SK-N-MC (cell line): Measurements from ENCODE around the gene PTPN1.

ENCODE experiments used
- DNase-seq: peaks from one replicate; pipeline ENCODE4 v3.0.0-alpha.2; 2011; ENCODE audit warnings: low read depth, low spot score
- H3K27ac ChIP-seq: fragments of 200-600 bp; sonication (generic); 2 replicates; pipeline ENCODE4 v1.5.1; 2016; ENCODE audit warnings: mixed run types
- H3K36me3 ChIP-seq: fragments of 200-600 bp; sonication (generic); 2 replicates; pipeline ENCODE4 v1.6.1; 2017; ENCODE audit warnings: antibody characterized with exemption, low read length, mixed read lengths; ENCODE audit not compliant: insufficient read depth
- H3K4me3 ChIP-seq: fragments of 200-600 bp; sonication (generic); 2 replicates; pipeline ENCODE4 v1.5.1; 2016
- H3K9ac ChIP-seq: fragments of 200-600 bp; sonication (generic); 2 replicates; pipeline ENCODE4 v1.8.0; 2017; ENCODE audit warnings: mixed run types, mixed read lengths; ENCODE audit not compliant: insufficient read length
- H3K9me3 ChIP-seq: fragments of 200-600 bp; sonication (generic); 2 replicates; pipeline ENCODE4 v1.6.1; 2017; ENCODE audit warnings: low read depth, mild to moderate bottlenecking, antibody characterized with exemption, low read length, moderate library complexity, mixed read lengths
- EZH2 ChIP-seq: fragments of 200-600 bp; sonication (generic); IDR thresholded peaks from one replicate; pipeline ENCODE4 v1.6.1; 2017; ENCODE audit warnings: antibody characterized with exemption
- FOXP2 ChIP-seq: optimal IDR thresholded peaks from 2 replicates; pipeline ENCODE3; 2011; ENCODE audit warnings: mild to moderate bottlenecking, moderate library complexity; ENCODE audit not compliant: insufficient read depth; ENCODE audit errors: extremely low read length, control extremely low read depth
- POLR2AphosphoS5 ChIP-seq: IDR thresholded peaks from 2 replicates; pipeline ENCODE4 v1.6.1; 2012; ENCODE audit warnings: mild to moderate bottlenecking, low read depth, low read length, borderline replicate concordance

Gene PTPN1

GRCh38 chr20:50575865-50576720 lies 65.9 kb downstream of the PTPN1 start:
- H3K4me3 ChIP-seq = no peak overlapping the region
- TF ChIP-seq POLR2AphosphoS5 = no peak
- TF ChIP-seq FOXP2 = no peak
- TF ChIP-seq EZH2 = no peak
- H3K27ac ChIP-seq = no peak overlapping the region; the same call in 1 of the 2 replicates
- H3K9ac ChIP-seq = no peak overlapping the region
- no peak for DNase-seq
- peaks cover 56% of the 10 kb centered on the region for H3K36me3 ChIP-seq
- no peaks in the 10 kb centered on the region for H3K9me3 ChIP-seq

GRCh38 chr20:50577175-50578018 lies 67.2 kb downstream of the PTPN1 start:
- H3K27ac ChIP-seq = peak overlapping the region; percentile 45; the same call in 1 of the 2 replicates
- no peak overlapping the region for H3K4me3 ChIP-seq
- H3K9ac ChIP-seq = no peak overlapping the region
- H3K9me3 ChIP-seq = no peaks in the 10 kb centered on the region
- no peak for DNase-seq
- H3K36me3 ChIP-seq = peaks cover 68% of the 10 kb centered on the region
- TF ChIP-seq POLR2AphosphoS5 = no peak
- TF ChIP-seq FOXP2 = no peak
- no peak for TF ChIP-seq EZH2

- H3K9me3 ChIP-seq = no peaks in the 10 kb centered on the region
- no peak overlapping the region; the same call in 1 of the 2 replicates for H3K27ac ChIP-seq
- peaks cover 76% of the 10 kb centered on the region for H3K36me3 ChIP-seq
- H3K4me3 ChIP-seq = no peak overlapping the region
- TF ChIP-seq FOXP2 (no peak), POLR2AphosphoS5 (no peak), EZH2 (no peak)
- H3K9ac ChIP-seq = no peak overlapping the region
- DNase-seq = no peak
Measured at GRCh38 chr20:50578061-50578777, 68.0 kb downstream of the PTPN1 start.

- Histone ChIP-seq H3K4me3 (no peak overlapping the region), H3K9ac (no peak overlapping the region), H3K27ac (no peak overlapping the region), H3K36me3 (peaks cover 82% of the 10 kb centered on the region), H3K9me3 (no peaks in the 10 kb centered on the region)
- no peak for DNase-seq
- no peak; the same call in 1 of the 2 replicates for TF ChIP-seq POLR2AphosphoS5
- TF ChIP-seq EZH2 = no peak
- TF ChIP-seq FOXP2 = no peak
Measured at GRCh38 chr20:50578778-50579165, 68.6 kb downstream of the PTPN1 start.

DNA sequence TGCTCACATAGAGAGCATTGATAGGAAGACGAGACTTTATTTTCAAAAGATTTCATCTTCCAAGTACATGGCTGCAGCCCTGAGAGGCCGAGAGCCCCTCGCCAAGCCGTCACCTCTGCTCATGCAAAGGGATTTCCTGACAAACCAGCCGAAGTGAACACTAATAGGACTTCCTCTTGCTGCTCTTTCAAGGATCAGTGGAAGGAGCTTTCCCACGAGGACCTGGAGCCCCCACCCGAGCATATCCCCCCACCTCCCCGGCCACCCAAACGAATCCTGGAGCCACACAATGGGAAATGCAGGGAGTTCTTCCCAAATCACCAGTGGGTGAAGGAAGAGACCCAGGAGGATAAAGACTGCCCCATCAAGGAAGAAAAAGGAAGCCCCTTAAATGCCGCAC lies 69.3 kb downstream of the PTPN1 start:
- no peak for TF ChIP-seq EZH2
- TF ChIP-seq POLR2AphosphoS5 = no peak
- no peak for TF ChIP-seq FOXP2
- H3K9me3 ChIP-seq = no peaks in the 10 kb centered on the region
- DNase-seq = no peak
- no peak overlapping the region for H3K9ac ChIP-seq
- H3K4me3 ChIP-seq = no peak overlapping the region
- H3K36me3 ChIP-seq = peaks cover 82% of the 10 kb centered on the region
- peak overlapping the region; percentile 17; the same call in 1 of the 2 replicates for H3K27ac ChIP-seq

- DNase-seq = no peak
- Histone ChIP-seq H3K4me3 (no peak overlapping the region), H3K36me3 (peaks cover 80% of the 10 kb centered on the region), H3K9ac (no peak overlapping the region), H3K27ac (peak overlapping the region; percentile 17), H3K9me3 (no peaks in the 10 kb centered on the region)
- TF ChIP-seq POLR2AphosphoS5 (no peak; the same call in 1 of the 2 replicates), EZH2 (no peak), FOXP2 (no peak)
Measured at GRCh38 chr20:50580016-50580747, 70.0 kb downstream of the PTPN1 start.

DNA sequence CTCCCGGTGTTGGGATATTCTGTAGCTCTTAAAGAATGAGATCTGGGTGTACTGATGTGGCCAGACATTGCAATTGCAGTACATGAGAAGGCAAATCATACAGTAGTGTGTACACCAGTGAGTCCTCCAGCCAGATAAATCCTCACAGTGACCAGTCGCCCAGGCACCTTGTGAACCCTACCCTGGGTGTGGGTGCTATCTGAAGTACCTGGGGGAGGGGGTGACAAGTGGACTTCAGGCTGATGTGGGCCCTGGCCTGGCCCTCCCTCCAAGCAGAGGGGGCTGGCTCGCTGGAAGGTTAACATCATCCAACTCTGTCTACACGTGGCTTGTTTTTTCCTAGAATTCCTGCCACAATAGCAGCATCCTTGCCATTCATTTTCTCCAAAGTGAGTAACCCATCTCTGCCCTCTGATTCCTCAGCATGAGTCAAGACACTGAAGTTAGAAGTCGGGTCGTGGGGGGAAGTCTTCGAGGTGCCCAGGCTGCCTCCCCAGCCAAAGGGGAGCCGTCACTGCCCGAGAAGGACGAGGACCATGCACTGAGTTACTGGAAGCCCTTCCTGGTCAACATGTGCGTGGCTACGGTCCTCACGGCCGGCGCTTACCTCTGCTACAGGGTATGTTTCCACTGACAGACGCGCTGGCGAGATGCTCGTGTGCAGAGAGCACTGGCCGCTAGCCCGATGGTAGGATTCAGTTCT lies 70.8 kb downstream of the PTPN1 start:
- Histone ChIP-seq H3K9ac (peak overlapping the region; percentile 1), H3K9me3 (no peaks in the 10 kb centered on the region), H3K4me3 (no peak overlapping the region), H3K27ac (peak overlapping the region; percentile 81), H3K36me3 (peaks cover 83% of the 10 kb centered on the region)
- no peak for DNase-seq
- TF ChIP-seq POLR2AphosphoS5 = no peak
- no peak for TF ChIP-seq FOXP2
- no peak for TF ChIP-seq EZH2

GRCh38 chr20:50582092-50582491 lies 71.9 kb downstream of the PTPN1 start:
- Histone ChIP-seq H3K4me3 (no peak overlapping the region), H3K9ac (no peak overlapping the region), H3K9me3 (no peaks in the 10 kb centered on the region), H3K27ac (peak overlapping the region; percentile 81), H3K36me3 (peaks cover 90% of the 10 kb centered on the region)
- TF ChIP-seq POLR2AphosphoS5 = no peak
- TF ChIP-seq EZH2 = no peak
- no peak for TF ChIP-seq FOXP2
- no peak for DNase-seq
